Hematopoietic multipotent progenitor cell treated with erythropoietin and hydrocortisone succinate and interleukin-3 and kit ligand, for 6 days (in vitro differentiated cells): Measurements from ENCODE around the gene DEFB119.
"Not testable (repeated sequence)": the region's sequence is repeated elsewhere in the genome, so short reads cannot be mapped to it uniquely, and the experiment has no call there.

Experiments used
- DNase-seq: peaks from one replicate; pipeline ENCODE4 v3.0.0-alpha.2; 2015

Gene DEFB119, protein sequence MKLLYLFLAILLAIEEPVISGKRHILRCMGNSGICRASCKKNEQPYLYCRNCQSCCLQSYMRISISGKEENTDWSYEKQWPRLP

DNA sequence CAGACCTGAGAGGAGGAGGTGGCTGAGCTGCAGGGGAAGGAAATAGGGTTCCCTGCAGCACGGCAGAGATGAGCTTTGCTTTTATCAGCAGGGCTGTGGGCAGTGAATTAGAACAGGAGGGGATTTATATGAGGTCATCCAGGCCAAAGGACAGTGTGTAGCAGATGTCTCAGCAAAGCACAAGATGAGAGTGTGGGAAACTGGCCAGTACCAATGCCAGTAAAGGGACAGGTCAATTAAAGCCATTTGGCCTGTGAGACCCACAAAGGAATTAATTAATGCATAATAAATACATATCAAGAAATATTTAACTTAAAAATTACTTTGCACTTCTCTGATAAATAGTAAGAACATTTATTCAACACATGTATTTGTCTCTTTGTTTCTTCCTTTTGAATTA, at the start of gene DEFB119:
DEFB119 (minus strand) TSS at position 101 of the 400 bp plus-strand sequence. CDS start 107 bp downstream, outside the sequence.
- no peak for DNase-seq

DNA sequence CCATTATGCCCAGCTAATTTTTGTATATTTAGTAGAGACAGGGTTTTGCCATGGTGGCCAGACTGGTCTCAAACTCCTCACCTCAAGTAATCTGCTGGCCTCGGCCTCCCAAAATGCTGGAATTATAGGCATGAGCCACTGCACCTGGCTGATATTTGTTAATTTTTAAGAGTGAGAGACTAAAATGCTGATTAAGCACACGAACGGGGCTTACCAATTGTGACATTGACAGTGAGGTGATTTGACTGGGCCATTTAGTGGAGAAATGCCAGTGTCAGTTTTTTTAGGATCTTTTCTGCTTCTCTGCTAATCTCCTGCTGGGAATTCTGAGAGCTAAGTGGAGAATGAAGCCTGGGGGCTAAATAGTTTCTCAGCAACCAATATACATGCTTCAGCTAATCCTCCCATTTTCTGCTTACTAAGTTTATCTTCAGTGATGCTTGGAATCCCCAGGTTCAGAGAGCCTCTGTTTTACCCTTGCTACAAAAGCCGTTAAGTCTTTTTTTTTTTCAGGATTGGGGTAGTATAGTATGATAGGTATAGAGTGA, 40.3 kb upstream of the DEFB119 start:
- no peak for DNase-seq

DNA sequence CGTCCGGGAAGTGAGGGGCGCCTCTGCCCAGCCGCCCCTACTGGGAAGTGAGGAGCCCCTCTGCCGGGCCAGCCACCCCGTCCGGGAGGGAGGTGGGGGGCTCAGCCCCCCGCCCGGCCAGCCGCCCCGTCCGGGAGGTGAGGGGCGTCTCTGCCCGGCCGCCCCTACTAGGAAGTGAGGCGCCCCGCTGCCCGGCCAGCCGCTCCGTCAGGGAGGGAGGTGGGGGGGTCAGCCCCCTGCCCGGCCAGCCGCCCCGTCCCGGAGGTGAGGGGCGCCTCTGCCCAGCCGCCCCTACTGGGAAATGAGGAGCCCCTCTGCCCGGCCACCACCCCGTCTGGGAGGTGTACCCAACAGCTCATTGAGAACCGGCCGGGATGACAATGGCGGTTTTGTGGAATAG, 37.2 kb upstream of the DEFB119 start:
- DNase-seq: not testable (repeated sequence)

DNA sequence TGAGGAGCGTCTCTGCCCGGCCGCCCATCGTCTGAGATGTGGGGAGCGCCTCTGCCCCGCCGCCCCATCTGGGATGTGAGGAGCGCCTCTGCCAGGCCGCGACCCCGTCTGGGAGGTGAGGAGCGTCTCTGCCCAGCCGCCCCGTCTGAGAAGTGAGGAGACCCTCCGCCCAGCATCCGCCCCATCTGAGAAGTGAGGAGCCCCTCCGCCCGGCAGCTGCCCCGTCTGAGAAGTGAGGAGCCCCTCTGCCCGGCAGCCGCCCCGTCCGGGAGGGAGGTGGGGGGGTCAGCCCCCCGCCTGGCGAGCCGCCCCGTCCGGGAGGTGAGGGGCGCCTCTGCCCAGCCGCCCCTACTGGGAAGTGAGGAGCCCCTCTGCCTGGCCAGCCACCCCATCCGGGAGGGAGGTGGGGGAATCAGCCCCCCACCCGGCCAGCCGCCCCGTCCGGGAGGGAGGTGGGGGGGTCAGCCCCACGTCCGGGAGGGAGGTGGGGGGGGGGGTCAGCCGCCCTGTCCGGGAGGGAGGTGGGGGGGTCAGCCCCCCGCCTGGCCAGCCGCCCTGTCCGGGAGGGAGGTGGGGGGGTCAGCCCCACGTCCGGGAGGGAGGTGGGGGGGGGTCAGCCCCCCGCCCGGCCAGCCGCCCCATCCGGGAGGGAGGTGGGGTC, 36.6 kb upstream of the DEFB119 start:
- DNase-seq: not testable (repeated sequence)

DNA sequence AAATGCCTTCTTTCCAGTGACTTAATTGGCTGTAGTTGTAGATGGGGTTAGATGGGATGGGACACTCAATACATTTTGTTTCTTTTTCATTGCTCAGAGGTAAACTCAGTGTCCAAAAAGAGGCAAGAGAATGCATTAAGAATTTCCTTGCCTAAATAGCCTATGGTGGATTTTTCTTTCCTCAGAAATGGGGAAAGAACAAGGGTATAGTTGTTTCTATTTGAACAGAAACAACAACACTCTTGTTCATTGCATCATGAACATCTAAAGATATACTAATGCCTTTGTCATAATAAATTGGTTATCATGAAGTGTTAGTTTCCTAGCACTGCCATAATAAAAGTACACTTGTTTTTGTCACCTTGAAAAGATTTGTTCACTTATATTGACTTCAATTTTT, 35.4 kb upstream of the DEFB119 start:
- no peak for DNase-seq

DNA sequence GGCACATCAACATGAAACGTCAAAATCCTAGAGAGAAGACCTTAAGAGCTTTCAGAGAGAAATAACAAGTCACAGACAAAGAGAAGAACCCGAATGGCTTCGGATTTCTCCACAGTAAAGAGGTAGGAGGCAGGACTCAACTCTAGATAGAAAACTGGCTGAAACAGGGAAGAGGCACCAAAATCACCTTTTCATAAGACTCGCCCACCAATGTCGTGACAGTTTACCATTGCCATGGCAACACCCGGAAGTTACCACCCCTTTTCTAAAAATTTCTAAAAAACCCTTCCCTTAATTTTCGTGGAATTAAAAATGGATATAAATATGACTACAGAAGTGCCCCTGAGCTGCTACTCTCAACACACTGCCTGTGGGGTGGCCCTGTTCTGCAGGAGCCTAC, 27.9 kb upstream of the DEFB119 start:
- no peak for DNase-seq

DNA sequence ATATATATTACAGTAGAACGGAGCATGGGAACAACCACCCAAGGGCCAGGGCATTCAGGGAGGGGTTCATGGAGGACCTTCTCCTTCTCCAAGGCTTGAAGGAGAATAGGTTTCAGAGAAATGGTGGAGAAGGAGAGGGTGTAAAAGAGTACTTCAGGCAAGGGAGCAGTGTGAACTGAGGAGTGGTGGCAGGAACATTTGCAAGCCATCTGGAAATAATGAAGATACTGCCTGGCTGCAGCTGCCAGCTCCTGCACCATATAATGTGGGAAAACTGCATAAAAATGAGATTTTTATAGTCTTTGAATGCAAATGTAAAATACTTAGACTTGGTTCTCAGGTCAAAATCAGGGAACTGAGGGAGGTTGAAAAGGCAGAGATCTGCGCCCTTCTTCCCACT, 25.3 kb upstream of the DEFB119 start:
- DNase-seq: no peak

DNA sequence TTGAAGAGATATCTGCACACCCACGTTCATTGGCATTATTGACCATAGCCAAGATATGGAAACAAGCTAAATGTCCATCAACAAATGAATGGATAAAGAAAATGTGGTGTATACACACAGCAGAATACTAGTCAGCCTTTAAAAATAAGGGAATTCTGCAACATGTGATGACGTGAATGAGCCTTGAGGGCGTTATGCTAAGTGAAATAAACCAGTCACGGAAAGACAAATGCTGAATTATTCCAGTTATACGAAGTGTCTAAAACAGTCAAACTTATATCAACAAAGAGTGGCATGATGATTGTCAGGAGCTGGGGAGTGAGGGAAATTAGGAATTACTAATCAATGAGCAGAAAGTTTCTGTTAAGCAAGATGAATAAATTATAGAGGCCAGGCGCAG, 24.0 kb upstream of the DEFB119 start:
- DNase-seq: no peak

DNA sequence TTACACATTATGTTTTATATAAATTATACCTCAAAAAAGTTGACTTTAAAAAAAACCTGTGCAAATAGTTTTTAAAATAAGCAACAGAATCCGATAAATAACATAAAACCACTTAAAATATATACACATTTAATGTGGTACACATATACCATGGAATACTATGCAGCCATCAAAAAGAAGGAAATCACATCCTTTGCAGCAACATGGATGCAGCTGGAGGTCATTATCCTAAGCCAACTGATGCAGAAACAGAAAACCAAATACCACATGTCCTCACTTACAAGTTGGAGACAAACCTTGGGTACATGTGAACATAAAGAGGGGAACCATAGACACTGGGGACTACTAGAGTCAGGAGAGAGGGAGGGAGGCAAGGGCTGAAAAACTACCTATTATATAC, 19.6 kb upstream of the DEFB119 start:
- DNase-seq: no peak

DNA sequence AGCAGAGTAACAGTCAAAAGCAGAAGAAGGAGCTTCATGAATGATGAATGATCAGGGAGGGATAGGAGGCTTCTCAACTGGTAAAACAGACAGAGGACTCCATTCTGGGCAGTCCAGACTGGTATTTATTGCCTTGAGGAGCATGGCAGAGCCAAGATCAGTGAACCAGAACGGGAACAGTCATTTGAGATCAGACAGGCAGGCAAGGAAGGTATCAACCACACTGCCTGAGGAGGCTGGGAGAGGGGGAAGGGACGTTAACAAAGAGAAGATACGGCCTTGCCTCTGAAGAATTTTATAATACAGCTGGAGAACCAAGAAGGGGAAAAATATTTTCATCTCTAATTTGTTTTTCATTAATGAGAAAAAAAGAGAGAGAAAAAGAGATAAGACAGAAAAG, 15.7 kb upstream of the DEFB119 start, which contains the start of gene DEFB121:
DEFB121 (minus strand) TSS at position 101 of the 400 bp plus-strand sequence; CDS start at position 38, 63 bp downstream.
- no peak for DNase-seq

DNA sequence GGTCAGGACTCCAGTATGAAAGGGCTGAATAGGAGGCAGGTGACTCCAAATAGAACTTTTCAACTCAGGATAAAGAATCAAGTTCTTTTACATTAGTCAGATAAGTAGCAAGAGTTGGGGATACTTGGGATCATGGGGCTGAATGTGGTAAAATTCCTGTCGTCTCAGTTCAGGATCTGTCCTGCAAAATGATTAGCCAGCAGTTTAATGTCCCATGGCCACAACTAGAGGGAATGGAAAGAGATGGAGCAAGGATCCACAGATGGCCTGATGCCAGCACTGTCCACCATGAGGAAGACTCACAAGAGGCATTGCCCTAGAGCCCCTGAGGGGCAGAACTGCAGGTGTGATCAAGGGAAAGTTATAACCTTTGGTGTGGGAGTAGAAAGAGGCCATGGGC, 13.5 kb upstream of the DEFB119 start:
- DNase-seq: no peak

DNA sequence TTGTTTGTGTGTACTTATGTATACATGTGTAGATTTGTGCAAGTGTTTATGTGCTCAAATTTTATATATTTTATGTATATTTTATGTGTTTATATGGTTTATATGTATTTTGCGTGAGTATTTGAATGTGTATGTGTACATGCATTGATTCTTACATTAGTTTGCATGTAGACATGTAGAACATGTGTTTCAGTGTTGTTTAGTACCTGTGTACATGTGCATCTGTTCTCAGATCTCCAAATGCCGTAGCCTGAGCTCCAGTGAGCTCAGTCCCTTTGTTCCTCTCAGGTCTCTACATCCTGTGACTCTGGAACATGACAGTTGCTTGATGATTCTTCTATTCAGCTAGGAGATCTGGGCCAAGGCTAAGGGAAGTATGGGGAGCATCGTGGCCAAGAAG, 4.5 kb upstream of the DEFB119 start:
- no peak for DNase-seq

DNA sequence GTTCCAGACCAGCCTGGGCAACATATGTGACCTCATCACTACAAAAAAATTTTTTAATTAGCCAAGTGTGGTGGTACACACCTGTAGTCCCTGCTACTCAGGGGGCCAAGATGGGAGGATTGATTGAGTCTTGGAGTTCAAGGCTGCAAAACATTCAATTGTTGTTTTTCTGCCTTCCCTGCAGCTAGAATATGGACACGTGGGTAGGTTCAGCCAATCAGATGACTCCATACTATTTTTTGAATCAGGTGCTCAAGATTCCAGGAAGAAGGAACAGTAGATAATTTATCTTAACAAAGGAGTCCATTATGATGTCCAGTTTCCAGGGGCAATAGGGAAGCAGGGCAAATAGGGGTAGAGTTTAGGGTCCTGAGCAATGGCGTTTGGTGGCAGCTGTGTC, 2.4 kb upstream of the DEFB119 start:
- no peak for DNase-seq

DNA sequence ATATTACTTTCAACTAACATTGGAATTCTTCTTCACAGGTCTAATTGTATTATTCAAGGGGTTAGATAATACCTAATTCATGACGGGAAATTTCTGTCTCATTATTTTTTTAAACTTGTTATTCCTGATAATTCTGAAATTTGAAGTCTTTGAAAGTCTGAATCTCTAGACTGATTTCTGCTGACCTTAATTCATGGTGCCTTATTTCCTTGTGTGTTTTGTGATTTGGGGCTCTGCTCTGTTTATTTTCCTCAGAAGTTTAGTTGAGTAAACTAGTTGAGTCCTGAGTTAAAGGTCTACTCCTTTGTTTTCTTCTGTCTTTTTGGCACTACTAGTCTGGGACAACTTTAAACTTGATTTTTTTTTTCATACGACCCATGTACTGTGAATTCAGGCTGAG, 16.0 kb downstream of the DEFB119 start:
- no peak for DNase-seq

DNA sequence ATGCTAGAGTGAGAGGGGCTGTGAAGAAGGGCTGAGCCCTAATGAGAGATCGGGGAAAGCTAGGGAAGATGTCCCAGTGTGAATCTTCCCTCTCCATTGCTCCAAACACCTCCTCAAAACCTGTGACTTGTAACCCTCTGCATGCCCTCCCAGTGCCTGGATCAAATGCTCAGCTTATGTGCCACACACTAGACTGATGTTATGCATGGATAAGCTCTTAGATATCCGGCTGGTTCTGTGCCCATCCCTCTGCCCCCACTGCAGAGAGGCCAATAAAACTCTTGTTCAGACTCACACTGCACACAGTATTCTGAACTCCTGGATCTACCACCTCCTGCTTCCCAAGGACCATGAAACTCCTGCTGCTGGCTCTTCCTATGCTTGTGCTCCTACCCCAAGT, 22.1 kb downstream of the DEFB119 start, which contains the start of gene DEFB118:
DEFB118 (plus strand) TSS at position 301 of the 400 bp plus-strand sequence; CDS start at position 351, 50 bp downstream.
- no peak for DNase-seq

DNA sequence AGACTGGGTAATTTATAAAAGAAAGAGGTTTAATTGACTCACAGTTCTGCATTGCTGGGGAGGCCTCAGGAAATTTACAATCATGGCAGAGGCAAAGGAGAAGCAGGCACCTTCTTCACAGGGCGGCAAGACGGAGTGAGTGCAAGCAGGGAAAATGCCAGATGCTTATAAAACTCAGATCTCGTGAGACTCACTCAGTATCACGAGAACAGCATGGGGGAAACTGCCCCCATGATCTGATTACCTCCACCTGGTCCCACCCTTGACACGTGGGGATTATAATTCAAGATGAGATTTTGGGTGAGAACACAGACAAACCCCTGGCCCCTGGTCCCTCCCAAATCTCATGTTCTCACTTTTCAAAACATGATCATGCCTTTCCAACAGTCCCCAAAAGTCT, 26.1 kb downstream of the DEFB119 start:
- not testable (repeated sequence) for DNase-seq

DNA sequence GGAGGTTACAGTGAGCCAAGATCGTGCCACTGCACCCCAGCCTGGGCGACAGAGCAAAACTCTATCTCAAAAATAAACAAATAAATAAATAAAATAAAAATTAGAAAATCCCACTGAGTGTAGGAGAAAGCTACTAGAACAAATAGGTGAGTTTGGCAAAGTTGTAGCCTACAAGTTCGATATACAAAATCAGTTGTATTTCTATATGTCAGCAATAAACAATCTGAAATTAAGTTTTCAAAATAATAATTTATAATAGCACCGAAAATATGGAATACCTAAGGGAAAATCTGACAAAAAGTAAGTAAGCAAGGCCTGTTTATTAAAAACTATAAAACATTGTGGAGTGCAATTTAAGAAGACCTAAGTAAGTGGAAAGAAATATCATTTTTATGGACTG, 27.1 kb downstream of the DEFB119 start:
- DNase-seq: no peak

DNA sequence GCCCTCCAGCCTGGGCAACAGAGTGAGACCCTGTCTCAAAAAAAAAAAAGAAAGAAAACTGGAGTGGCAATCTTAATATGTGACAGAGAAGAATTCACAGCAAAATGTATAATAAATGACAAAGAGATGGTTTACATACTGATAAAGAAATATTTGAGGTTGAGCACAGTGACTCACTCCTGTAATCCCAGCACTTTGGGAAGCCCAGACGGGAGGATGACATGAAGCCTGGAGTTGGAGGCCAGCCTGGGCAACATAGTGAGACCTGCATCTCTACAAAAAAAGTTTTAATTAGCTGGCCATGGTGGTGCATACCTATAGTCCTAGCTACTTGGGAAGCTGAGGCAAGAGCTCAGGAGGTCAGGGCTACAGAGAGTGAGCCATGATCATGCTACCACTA, 34.4 kb downstream of the DEFB119 start:
- DNase-seq: no peak

DNA sequence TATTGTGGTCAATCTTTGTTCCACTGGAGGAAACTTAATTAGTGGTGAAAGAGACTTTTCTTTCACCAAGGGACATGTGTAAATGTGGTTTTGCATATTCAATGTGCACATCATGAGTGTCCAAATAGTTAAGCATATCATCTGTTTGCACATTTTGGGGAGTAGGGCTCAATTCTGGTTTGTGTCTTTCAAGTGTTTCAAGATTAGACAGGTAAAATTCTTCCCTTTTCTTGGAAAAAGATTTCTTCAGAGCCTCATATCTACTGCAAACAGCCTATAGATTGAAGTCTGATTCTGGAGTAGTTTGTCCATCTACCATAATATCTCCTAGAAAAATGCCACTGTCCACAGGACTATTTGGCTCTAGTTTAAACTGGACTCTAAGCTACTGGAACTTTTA, 48.9 kb downstream of the DEFB119 start:
- no peak for DNase-seq

DNA sequence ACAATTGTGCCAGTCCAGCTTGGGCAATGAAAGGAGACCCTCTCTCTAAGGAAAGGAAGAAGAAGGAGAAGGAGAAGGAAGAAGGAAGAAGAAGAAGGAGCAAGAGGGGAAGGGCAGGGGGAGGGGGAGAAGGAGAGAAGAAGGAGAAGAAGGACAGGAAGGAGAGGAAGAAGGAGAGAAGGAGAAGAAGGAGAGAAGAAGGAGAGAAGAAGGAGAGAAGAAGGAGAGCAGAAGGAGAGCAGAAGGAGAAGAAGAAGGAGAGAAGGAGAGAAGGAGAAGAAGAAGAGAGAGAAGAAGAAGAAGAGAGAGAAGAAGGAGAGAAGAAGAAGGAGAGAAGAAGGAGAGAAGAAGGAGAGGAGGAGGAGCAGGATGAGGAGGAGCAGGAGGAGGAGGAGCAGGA, 59.5 kb downstream of the DEFB119 start:
- DNase-seq: no peak
